ENCODE results near the gene HBG1.
"Not testable (repeated sequence)": the region's sequence is repeated elsewhere in the genome, so short reads cannot be mapped to it uniquely, and the experiment has no call there.

HBG1 gene

DNA sequence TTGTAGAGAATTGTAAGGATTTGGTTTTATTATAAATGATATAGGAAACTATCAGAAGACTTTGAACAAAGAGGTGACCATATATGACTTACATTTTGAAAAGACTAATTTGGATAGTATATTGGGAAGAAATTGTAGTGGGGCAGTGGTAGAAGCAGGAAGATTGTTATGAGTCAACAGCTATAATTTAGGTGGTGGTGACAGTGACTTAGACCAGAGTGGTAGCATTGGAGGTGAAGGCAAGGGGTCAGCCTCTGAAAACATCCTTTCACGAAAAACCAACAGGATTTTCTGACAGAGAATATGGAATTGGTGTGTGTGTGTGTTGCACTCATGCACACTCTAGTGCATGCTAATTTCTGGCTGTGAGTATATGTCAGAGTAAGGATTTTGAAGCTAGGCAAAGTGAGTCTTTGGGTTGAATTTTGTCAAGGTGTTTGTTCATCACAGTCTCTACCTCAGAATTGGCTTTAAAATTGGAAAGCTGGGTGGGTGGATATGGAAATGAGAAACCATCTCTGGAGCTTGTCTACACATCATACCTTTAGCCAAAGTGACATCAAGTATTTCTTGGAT is 28.2 kb upstream of the HBG1 start:
- in situ Hi-C loops (cut with HindIII; ENCODE audit: low sequenced_read_pairs) = no loop called here

DNA sequence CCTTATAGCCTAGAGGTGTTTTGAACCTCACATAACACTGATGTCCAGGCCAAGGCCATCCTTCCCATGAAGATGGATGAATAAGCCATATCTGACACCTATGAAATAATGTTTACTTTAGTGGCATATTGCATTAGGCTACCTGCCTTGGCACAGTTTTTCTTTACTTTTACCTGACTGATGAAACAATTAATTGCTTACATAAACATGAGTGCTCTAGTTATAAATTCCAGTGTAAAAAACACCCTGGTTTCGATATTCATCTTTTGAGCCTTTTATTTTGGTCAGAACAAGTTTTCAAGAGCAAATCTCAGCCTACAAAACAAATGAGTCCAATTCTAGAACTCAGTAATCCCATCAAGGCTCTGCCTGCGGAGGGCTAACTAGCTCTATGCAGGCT is 27.0 kb upstream of the HBG1 start:
- in situ Hi-C loops (cut with HindIII; ENCODE audit: low sequenced_read_pairs) = no loop called here

DNA sequence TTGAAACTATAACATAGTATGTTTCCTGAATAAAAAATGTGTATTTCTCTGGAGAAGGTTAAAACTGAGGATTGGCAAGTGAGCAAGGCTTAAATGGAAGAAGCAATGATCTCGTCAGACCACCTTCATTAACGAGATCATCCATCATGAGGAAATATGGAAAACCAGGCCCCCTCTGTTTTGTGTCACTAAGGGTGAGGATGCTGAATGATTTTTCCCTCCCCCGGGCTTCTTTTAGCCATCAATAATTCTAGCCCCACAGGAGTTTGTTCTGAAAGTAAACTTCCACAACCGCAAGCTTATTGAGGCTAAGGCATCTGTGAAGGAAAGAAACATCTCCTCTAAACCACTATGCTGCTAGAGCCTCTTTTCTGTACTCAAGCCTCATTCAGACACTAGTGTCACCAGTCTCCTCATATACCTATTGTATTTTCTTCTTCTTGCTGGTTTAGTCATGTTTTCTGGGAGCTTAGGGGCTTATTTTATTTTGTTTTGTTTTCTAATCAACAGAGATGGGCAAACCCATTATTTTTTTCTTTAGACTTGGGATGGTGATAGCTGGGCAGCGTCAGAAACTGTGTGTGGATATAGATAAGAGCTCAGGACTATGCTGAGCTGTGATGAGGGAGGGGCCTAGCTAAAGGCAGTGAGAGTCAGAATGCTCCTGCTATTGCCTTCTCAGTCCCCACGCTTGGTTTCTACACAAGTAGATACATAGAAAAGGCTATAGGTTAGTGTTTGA is 25.9 kb upstream of the HBG1 start:
- in situ Hi-C loops (cut with HindIII; ENCODE audit: low sequenced_read_pairs) = no loop called here

DNA sequence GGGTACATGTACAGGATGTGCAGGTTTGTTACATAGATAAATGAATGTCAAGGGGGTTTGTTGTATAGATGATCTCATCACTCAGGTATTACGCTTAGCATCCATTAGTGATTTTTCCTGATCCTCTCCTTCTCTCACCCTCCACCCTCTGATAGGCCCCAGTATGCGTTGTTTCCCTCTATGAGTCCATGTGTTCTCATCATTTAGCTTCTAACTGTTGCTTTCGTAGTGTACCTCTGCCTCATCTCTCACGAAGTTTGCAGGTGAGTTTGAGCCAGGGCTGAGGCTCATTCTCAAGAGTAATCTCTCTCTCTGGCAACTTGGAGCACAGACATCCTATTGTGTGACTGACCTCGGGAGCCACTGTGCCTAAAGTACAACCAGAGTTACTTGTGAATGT is 24.7 kb upstream of the HBG1 start:
- in situ Hi-C loops (cut with HindIII; ENCODE audit: low sequenced_read_pairs) = no loop called here

DNA sequence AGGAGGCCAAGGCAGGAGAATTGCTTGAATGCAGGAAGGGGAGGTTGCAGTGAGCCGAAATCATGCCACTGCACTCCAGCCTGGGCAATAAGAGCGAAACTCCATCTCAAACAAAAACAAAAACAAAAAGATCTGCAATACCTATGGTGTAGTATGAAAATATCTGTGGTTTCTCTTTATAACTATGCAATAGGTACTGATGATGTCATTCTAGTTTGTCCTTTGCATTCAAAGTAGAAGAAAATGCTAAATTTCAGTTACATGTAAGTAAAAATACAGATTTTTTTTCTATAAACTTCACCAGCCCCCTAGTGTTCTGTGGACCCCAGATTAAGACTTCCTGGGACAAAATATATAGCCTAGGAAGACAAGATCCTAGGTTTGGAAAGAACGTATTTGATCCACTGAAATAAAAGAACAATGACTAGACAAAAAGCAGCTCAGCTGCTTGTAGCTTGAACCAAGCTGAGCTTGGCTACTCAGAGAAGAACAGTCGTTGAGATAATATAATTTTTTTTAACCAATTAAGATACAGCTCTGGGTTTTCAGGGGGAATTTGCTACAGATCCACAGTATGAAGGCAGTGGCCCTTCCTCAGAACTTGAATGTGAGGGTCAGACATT is 22.8 kb upstream of the HBG1 start:
- in situ Hi-C loops (cut with HindIII; ENCODE audit: low sequenced_read_pairs) = no loop called here

DNA sequence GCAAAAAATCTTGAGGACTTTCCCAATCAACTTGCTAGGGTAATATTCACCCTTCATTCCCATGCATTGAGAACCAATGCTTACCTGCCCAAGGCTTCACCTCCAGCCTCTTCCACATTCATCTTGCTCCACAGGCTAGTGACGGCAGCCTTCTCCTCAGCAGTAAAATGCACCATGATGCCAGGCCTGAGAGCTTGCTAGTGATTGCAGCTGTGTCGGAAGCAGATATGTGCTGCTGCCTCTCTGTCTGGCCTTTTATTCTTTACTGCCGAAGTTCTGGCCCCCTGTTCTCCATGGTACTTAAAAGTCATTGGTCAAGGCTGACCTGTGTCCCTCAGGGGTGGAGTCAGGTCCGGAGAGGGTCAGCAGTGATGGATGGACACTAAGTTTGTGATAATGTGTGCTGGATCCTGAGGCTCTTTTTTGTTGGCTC is 20.1 kb upstream of the HBG1 start, which contains the start of gene HBE1:
TSS of gene HBE1 (minus strand) at position 231 of the 433 bp plus-strand sequence. CDS start at position 176, 55 bp downstream.
- in situ Hi-C loops (cut with HindIII; ENCODE audit: low sequenced_read_pairs) = no loop called here

DNA sequence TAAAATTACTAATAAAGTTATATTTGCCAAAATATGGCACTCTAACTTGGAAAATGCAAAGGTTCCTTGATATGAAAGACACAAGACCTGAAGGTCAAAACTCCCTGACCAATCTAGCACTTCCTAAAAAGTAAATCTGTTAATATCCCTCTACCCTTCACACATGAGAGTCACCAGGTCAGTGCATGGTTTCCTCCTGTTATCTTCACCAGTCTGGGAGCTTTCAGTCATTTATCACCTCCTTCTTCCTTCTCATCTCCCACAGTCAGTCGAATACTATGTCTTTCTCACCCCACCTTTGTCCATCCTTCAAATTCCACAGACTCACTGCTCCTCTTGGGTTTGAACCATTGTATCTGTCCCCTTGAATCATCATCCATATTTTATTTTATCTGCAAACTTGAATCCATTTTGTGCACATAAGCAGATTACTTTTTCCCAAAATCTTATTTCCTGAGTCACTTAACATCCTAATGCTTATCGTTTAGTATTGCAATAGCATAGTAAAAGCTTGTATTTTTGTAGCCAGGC is 17.4 kb upstream of the HBG1 start:
- in situ Hi-C loops (cut with HindIII; ENCODE audit: low sequenced_read_pairs) = no loop called here

DNA sequence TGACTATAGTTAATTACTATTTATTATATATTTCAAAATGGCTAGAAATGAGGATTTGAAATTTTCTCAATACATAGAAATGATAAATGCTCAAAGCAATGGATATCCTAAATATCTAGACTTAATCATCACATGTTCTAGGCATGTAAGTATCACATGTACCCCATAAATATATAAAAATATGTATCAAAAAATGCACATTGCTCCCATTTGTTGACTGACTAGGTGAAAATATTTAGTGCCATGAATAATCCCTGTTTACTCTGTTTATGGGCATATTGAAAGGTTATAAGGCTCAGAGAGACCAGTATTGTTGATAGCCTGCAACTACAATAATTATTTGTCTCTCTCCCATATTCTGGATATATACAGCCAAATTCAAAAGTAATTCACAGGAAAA is 17.0 kb upstream of the HBG1 start:
- in situ Hi-C loops (cut with HindIII; ENCODE audit: low sequenced_read_pairs) = no loop called here

DNA sequence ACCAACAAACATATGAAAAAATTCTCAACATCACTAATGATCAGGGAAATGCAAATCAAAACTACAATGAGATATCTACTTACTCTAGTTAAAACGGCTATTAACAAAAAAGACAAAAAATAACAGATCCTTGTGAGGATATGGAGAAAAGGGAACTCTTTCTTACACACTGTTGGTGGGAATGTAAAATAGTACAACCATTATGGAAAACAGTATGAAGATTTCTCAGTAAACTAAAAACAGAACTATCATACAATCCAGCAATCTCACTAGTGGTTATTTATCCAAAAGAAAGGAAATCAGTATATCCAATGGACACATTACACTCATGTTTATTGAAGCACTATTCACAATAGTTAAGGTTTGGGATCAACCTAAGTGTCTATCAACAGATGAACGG is 16.2 kb upstream of the HBG1 start:
- in situ Hi-C loops (cut with HindIII; ENCODE audit: low sequenced_read_pairs) = no loop called here

DNA sequence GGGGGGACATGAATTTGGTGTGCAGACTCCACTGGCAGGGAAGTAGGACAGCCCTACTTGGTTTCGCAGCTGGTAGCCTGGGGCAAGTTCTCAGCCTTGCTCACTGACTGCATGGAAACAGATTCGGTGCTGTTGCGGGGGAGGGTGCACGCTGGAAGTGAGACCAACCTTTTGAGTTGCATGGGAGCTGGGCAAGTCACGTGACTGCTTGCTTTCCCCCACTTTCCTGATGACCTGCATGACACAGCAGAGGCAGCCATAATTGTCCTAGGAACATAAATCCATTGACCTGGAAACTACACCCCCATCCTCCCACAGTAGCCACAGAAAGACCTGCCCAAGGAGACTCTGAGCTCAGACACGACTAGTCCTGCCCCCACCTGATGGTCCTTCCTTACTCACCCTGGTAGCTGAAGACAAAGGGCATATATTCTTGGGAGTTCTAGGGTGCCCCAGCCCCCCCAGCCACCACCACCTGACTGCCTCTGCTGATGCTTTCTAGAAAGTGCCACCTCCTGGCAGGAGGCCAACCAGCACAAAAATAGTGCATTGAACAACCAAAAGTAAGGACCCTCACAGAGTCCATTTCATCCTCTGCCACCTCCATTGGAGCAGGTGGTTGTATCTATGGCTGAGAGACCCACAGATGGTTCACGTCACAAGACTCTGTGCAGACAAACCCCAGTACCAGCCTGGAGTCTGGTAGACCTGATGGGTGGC is 9.0 kb upstream of the HBG1 start:
- in situ Hi-C loops (cut with HindIII; ENCODE audit: low sequenced_read_pairs) = no loop called here

DNA sequence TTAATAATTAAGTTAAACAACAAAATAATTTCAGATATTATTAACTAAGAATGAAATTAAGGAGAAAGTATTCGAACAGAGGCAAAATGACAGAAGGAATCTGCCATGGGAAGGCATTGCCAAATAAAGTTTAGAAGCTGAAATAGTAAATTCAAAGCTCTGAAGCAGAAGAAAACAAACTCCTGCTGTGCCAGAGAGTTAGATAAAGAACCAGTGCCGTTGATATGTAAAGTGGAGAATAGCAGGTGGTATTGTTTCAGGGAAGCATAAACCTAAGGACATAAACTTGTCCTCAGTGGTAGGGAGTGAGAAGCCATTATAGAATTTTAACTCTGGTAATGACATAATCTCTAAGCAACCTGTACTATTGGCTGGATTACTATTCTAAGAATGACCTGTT is 7.6 kb upstream of the HBG1 start:
- in situ Hi-C loops (cut with HindIII; ENCODE audit: low sequenced_read_pairs) = no loop called here

DNA sequence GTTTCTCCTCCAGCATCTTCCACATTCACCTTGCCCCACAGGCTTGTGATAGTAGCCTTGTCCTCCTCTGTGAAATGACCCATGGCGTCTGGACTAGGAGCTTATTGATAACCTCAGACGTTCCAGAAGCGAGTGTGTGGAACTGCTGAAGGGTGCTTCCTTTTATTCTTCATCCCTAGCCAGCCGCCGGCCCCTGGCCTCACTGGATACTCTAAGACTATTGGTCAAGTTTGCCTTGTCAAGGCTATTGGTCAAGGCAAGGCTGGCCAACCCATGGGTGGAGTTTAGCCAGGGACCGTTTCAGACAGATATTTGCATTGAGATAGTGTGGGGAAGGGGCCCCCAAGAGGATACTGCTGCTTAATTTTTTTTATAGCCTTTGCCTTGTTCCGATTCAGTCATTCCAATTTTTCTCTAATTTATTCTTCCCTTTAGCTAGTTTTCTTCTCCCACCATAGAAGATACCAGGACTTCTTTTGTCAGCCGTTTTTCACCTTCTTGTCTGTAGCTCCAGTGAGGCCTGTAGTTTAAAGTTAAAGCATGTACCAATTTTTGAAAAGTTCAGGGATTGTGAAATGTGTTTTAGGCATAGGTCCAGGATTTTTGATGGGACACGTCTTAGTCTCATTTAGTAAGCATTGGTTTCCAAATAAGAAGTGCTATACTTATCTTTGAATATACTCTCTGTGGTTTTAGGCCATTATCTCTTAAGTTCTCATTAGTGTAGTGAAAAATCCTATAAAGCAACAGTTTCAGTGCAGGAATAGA is 5.2 kb upstream of the HBG1 start, which contains the start of gene HBG2:
TSS of gene HBG2 (minus strand) at position 136 of the 768 bp plus-strand sequence. CDS start at position 83, 53 bp downstream.
- in situ Hi-C loops (cut with HindIII; ENCODE audit: low sequenced_read_pairs) = not testable (repeated sequence)

DNA sequence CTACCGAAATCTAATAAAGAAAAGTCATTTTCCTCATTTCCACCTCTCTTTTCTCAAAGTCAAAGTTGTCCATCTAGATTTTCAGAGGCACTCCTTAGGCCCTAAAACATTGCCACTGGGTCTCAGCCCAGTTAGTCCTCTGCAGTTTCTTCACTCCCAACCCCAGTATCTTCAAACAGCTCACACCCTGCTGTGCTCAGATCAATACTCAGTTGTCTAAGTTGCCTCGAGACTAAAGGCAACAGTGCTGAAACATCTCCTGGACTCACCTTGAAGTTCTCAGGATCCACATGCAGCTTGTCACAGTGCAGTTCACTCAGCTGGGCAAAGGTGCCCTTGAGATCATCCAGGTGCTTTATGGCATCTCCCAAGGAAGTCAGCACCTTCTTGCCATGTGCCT is 4.4 kb upstream of the HBG1 start:
- in situ Hi-C loops (cut with HindIII; ENCODE audit: low sequenced_read_pairs) = not testable (repeated sequence)

DNA sequence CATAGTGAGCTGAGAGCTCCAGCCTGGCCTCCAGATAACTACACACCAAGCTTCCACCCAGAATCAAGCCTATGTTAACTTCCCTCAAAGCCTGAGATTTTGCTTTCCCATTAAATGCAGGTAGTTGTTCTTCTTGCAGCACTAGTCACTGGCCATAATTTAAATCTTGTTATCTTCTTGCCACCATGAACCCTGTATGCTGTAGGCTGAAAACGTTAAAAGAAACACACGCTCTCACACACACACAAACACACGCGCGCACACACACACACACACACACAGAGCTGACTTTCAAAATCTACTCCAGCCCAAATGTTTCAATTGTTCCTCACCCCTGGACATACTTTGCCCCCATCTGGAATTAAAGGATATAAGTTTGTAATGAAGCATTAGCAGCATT is 3.8 kb upstream of the HBG1 start:
- in situ Hi-C loops (cut with HindIII; ENCODE audit: low sequenced_read_pairs) = not testable (repeated sequence)

DNA sequence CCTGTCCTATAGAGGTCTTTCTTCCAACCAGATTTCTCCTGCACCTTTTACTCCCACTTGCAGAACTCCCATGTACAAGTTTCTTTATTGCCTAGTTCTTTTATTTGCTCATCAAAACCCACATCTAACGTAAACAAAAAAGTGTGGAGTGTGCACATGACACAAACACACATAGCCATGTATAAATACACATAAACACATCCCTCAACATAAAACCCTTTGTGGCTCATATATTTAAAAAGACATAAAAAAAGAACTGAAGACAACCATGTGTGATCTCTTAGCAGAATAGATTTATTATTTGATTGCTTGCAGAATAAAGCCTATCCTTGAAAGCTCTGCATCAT is 3.2 kb upstream of the HBG1 start:
- in situ Hi-C loops (cut with HindIII; ENCODE audit: low sequenced_read_pairs) = no loop called here

DNA sequence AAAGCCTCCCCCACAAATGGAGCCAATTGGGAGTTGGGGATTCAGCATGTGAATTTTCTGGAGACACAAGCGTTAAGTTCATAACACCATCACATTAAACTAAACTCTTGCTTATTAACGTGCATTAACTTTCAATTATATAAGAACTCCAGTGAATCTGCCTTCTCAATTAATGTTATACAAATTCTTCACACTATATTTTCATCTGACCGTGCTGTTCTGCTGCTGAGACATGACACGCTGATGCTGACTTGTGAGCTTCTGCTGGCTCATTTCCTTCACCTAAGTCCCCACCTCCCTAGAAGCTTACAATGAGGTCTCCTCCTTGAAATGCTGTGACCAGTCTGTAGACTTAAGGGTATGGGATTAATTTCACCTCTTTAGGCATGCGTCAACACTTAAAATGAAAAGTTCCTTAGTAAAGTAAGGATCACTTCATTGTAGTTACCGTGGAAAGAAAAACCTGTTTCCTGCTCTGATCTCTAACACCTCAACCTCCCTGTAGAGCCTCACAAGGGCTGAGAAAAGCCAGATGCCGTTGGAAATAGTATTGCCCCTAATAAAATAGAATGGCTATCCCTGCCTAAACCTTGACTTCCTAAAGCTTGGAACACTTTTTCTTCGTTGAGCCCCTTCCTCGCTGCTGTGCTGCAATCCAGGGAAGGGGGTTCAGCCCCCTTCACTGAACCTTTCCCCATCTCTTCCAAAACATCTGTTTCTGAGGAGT is 2.7 kb upstream of the HBG1 start:
- in situ Hi-C loops (cut with HindIII; ENCODE audit: low sequenced_read_pairs) = no loop called here

DNA sequence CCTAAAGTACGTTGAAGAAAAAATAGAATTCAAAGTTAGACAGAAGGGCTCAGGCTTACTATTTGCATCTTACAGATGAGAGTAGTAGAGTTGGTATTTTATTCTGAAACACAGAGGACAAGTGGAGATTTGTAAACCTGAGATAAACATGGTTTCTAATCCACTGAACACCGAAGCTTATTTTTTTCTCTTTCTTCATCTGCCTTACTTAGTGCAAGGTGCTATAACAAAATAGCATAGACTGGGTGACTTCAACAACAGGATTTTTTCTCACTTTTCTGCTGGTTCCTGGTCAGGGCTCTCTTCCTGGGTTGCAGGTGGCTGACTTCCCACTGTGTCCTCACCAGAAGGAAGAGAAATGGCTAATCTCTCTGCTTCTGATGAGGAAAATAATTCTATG is 2.1 kb upstream of the HBG1 start:
- in situ Hi-C loops (cut with HindIII; ENCODE audit: low sequenced_read_pairs) = no loop called here

DNA sequence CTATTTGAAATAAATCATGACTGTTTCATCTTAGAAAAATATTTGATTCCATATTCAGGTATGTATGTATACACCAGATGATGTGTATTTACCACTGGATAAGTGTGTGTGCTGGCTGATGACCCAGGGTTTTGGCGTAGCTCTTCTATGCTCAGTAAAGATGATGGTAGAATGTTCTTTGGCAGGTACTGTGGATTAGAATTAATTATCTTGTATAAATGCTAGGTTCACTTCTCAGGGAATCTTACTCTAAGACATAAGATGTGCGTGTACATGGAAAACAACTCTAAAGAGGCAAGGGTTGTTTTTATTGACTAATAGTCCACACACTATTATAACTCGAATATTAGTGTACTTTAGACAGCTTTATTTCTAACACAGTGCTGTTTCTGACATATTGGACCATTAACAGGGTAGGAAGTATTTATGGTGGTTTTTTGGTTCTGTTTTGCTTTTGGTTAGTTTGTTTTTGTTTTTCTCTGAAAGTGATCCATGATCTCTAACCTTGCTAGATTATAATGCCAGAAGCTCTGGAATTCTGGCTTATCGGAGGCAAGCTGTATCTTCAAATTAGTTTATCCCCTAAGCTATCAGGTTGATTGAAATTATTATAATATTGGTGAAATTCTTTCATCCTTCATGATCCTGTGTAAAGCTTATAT is 1.0 kb upstream of the HBG1 start:
- in situ Hi-C loops (cut with HindIII; ENCODE audit: low sequenced_read_pairs) = no loop called here

DNA sequence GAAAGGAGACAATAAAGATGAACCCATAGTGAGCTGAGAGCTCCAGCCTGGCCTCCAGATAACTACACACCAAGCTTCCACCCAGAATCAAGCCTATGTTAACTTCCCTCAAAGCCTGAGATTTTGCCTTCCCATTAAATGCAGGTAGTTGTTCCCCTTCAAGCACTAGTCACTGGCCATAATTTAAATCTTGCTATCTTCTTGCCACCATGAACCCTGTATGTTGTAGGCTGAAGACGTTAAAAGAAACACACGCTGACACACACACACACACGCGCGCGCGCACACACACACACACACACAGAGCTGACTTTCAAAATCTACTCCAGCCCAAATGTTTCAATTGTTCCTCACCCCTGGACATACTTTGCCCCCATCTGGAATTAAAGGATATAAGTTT is 1.2 kb downstream of the HBG1 start:
- in situ Hi-C loops (cut with HindIII; ENCODE audit: low sequenced_read_pairs) = not testable (repeated sequence)

Measured in DLD1 (cell line).